SJSA1 (cell line): ENCODE measurements around the gene NME9. TPM values are rescaled to one million over a fixed set of nuclear protein-coding genes. Genes with fewer than 3 reads are reported as not detected.

Source experiments
- DNase-seq, 2 experiments: peaks; one replicate each; pipeline ENCODE4 v3.0.0-alpha.2; 2015 to 2020; ENCODE audit warnings: low spot score in 2 of 2, low read depth in 1 of 2
- H3K27ac ChIP-seq: fragments of 250-450 bp; sonication (Bioruptor Pico); 2 replicates; pipeline ENCODE4 v1.5.1; 2020; ENCODE audit warnings: mild to moderate bottlenecking, moderate library complexity
- H3K27me3 ChIP-seq: fragments of 250-450 bp; sonication (Bioruptor Pico); replicated peaks from 2 replicates; pipeline ENCODE4 v1.5.1; 2020; ENCODE audit warnings: mild to moderate bottlenecking, moderate library complexity
- H3K36me3 ChIP-seq: fragments of 250-450 bp; sonication (Bioruptor Pico); 2 replicates; pipeline ENCODE4 v1.5.1; 2020; ENCODE audit warnings: mild to moderate bottlenecking
- H3K4me1 ChIP-seq: fragments of 250-450 bp; sonication (Bioruptor Pico); replicated peaks from 2 replicates; pipeline ENCODE4 v1.6.1; 2021; ENCODE audit warnings: mild to moderate bottlenecking
- H3K4me3 ChIP-seq: fragments of 250-450 bp; sonication (Bioruptor Pico); 2 replicates; pipeline ENCODE4 v1.5.1; 2020; ENCODE audit warnings: mild to moderate bottlenecking
- H3K9me3 ChIP-seq: fragments of 250-450 bp; sonication (Bioruptor Pico); replicated peaks from 2 replicates; pipeline ENCODE4 v1.5.1; 2020; ENCODE audit warnings: mild to moderate bottlenecking
- total RNA-seq: library from RNA; depleted of rRNA; stranded (reverse); fragments of >200 nt; shearing (Covaris generic); gene quantifications from 2 replicates; pipeline ENCODE4 v1.2.3, GENCODE V29; 2014; rRNA removed

NME9 gene
- total RNA-seq, 1 experiment from 2014 or later: 0.13 TPM

- Histone ChIP-seq H3K27me3 (no peaks in the 10 kb centered on the region), H3K36me3 (peaks cover 7% of the 10 kb centered on the region; the same call in 1 of the 2 replicates), H3K4me1 (no peaks in the 10 kb centered on the region), H3K27ac (no peak overlapping the region), H3K9me3 (no peaks in the 10 kb centered on the region), H3K4me3 (no peak overlapping the region)
- no peak for DNase-seq
Measured at GRCh38 chr3:138267083-138267482, 62.6 kb downstream of the NME9 start.

GRCh38 chr3:138265745-138266144, 63.9 kb downstream of the NME9 start:
- 0 out of 2 replicates have a peak, but pooled peaks cover 4% of the 10 kb centered on the region for H3K36me3 ChIP-seq
- no peak overlapping the region for H3K4me3 ChIP-seq
- no peaks in the 10 kb centered on the region for H3K27me3 ChIP-seq
- H3K4me1 ChIP-seq: no peaks in the 10 kb centered on the region
- H3K9me3 ChIP-seq: no peaks in the 10 kb centered on the region
- H3K27ac ChIP-seq: no peak overlapping the region
- DNase-seq: no peak

GRCh38 chr3:138263104-138263503, 66.5 kb downstream of the NME9 start:
- no peak overlapping the region for H3K27ac ChIP-seq
- no peaks in the 10 kb centered on the region for H3K4me1 ChIP-seq
- no peak for DNase-seq
- H3K9me3 ChIP-seq: no peaks in the 10 kb centered on the region
- no peak overlapping the region for H3K4me3 ChIP-seq
- no peaks in the 10 kb centered on the region for H3K27me3 ChIP-seq
- 0 out of 2 replicates have a peak, but pooled peaks cover 4% of the 10 kb centered on the region for H3K36me3 ChIP-seq

GRCh38 chr3:138260611-138261010, 69.0 kb downstream of the NME9 start:
- no peaks in the 10 kb centered on the region for H3K27me3 ChIP-seq
- H3K36me3 ChIP-seq: no peaks in the 10 kb centered on the region
- H3K27ac ChIP-seq: no peak overlapping the region
- H3K4me1 ChIP-seq: peaks cover 5% of the 10 kb centered on the region
- no peak overlapping the region for H3K4me3 ChIP-seq
- H3K9me3 ChIP-seq: no peaks in the 10 kb centered on the region
- no peak for DNase-seq

- DNase-seq: no peak
- no peaks in the 10 kb centered on the region for H3K36me3 ChIP-seq
- no peak overlapping the region for H3K27ac ChIP-seq
- H3K9me3 ChIP-seq: no peaks in the 10 kb centered on the region
- no peak overlapping the region for H3K4me3 ChIP-seq
- H3K4me1 ChIP-seq: peaks cover 17% of the 10 kb centered on the region
- H3K27me3 ChIP-seq: no peaks in the 10 kb centered on the region
Measured at GRCh38 chr3:138259126-138259525, 70.5 kb downstream of the NME9 start.

GRCh38 chr3:138257986-138258385, 71.7 kb downstream of the NME9 start:
- Histone ChIP-seq H3K36me3 (no peaks in the 10 kb centered on the region), H3K9me3 (no peaks in the 10 kb centered on the region), H3K27me3 (no peaks in the 10 kb centered on the region), H3K4me3 (no peak overlapping the region), H3K27ac (no peak overlapping the region), H3K4me1 (peaks cover 17% of the 10 kb centered on the region)
- no peak for DNase-seq

- H3K27me3 ChIP-seq: no peaks in the 10 kb centered on the region
- no peak overlapping the region for H3K4me3 ChIP-seq
- no peaks in the 10 kb centered on the region for H3K9me3 ChIP-seq
- H3K36me3 ChIP-seq: no peaks in the 10 kb centered on the region
- H3K27ac ChIP-seq: peak overlapping the region; percentile 36; the same call in 1 of the 2 replicates
- DNase-seq: peak in 1 of 2 experiments; percentile 11
- H3K4me1 ChIP-seq: peaks cover 17% of the 10 kb centered on the region
Measured at GRCh38 chr3:138256022-138256421, 73.6 kb downstream of the NME9 start.

- Histone ChIP-seq H3K4me1 (peaks cover 17% of the 10 kb centered on the region), H3K9me3 (no peaks in the 10 kb centered on the region), H3K36me3 (no peaks in the 10 kb centered on the region), H3K4me3 (no peak overlapping the region), H3K27me3 (no peaks in the 10 kb centered on the region), H3K27ac (no peak overlapping the region)
- DNase-seq: no peak
Measured at GRCh38 chr3:138254216-138254615, 75.4 kb downstream of the NME9 start.

- DNase-seq: no peak
- no peaks in the 10 kb centered on the region for H3K27me3 ChIP-seq
- no peaks in the 10 kb centered on the region for H3K9me3 ChIP-seq
- H3K4me3 ChIP-seq: no peak overlapping the region
- H3K4me1 ChIP-seq: peaks cover 17% of the 10 kb centered on the region
- 0 out of 2 replicates have a peak, but pooled peaks cover 2% of the 10 kb centered on the region for H3K36me3 ChIP-seq
- H3K27ac ChIP-seq: no peak overlapping the region
Measured at GRCh38 chr3:138253609-138254008, 76.0 kb downstream of the NME9 start.

Other genes with a start within 250 kb of the NME9 start
- 18.1 and 24.0 TPM in 2 replicates for gene DZIP1L, start 214.2 kb downstream of the NME9 start, total RNA-seq
- gene A4GNT, start 197.5 kb downstream of the NME9 start, total RNA-seq: not detected in 2 replicates
- gene DBR1, start 154.9 kb downstream of the NME9 start, total RNA-seq: 17.4 and 19.8 TPM in 2 replicates
- gene ARMC8, start 142.6 kb downstream of the NME9 start, total RNA-seq: 41.8 and 42.9 TPM in 2 replicates
- 75.6 and 155 TPM in 2 replicates for gene MRAS, start 18.7 kb upstream of the NME9 start, total RNA-seq
- 0.06 and 0.76 TPM in 2 replicates for gene ESYT3, start 104.8 kb upstream of the NME9 start, total RNA-seq